K562 (cell line): ENCODE measurements around the gene ASCC1. TPM values are rescaled to one million over a fixed set of nuclear protein-coding genes. Genes with fewer than 3 reads are reported as not detected.

Experiments
- HMGN3 ChIP-seq: IDR thresholded peaks from 2 replicates; pipeline ENCODE4 v1.6.1; 2011; ENCODE audit warnings: borderline replicate concordance, low read depth, mild to moderate bottlenecking, mixed read lengths, low read length; ENCODE audit not compliant: insufficient read length; ENCODE audit errors: extremely low read depth
- PTRF ChIP-seq: fragments of 450-650 bp; IDR thresholded peaks from 2 replicates; pipeline ENCODE4 v1.6.1; 2016; ENCODE audit warnings: mild to moderate bottlenecking, missing genetic modification characterization, missing compliant biosample characterization
- polyA plus RNA-seq, 8 experiments: library from polyadenylated mRNA; depleted of rRNA in 4 of 8; stranded (reverse) in 5 of 8; unstranded in 3 of 8; fragments of >200 nt; fragmentation: Nextera tagmentation in 2 of 8; fragmentation: Illumina TruSeq in 1 of 8; extraction: Ambion mirVana in 2 of 8; extraction: Trizol in 1 of 8; gene quantifications; 2 replicates each; pipeline versions ENCODE4 v1.2.1 to v1.2.3, GENCODE V29; 2011 to 2014; ENCODE audit warnings: inconsistent platforms in 1 of 8, missing spikeins in 1 of 8
- total RNA-seq, 7 experiments: library from RNA; depleted of rRNA in 6 of 7; stranded (reverse); fragments of >200 nt in 6 of 7; fragmentation: Illumina TruSeq in 2 of 7; extraction: Trizol in 2 of 7; gene quantifications; 2 replicates each; pipeline versions ENCODE4 v1.2.1 to v1.2.3, GENCODE V29; 2011 to 2021; ENCODE audit warnings: low replicate concordance in 1 of 7
- TF ChIP-seq, protein P1 (sequence below): fragments of 250-450 bp; sonication (Bioruptor Pico); IDR thresholded peaks from 2 replicates; pipeline ENCODE4 v1.8.0; 2022; ENCODE audit warnings: inconsistent platforms, mild to moderate bottlenecking, moderate library complexity, borderline replicate concordance
- TF ChIP-seq, protein P2 (sequence below), 3 experiments: IDR thresholded peaks in 2 of 3; conservative IDR thresholded peaks in 1 of 3; 2 replicates each; pipeline ENCODE4 v1.5.1; 2011 to 2012; ENCODE audit warnings: low read length in 3 of 3, mild to moderate bottlenecking in 3 of 3, control low read depth in 2 of 3, improper control_type of control experiment in 1 of 3, inconsistent platforms in 1 of 3, low read depth in 1 of 3, mixed read lengths in 1 of 3, moderate library complexity in 1 of 3; ENCODE audit not compliant: insufficient read depth in 2 of 3

The ASCC1 gene
- total and polyA plus RNA-seq, 9 of the 15 experiments (the other 6 are each of a cell fraction or from before 2014, with no cell fraction given), result 31.7 to 73.3 (median 52.8) TPM

DNA sequence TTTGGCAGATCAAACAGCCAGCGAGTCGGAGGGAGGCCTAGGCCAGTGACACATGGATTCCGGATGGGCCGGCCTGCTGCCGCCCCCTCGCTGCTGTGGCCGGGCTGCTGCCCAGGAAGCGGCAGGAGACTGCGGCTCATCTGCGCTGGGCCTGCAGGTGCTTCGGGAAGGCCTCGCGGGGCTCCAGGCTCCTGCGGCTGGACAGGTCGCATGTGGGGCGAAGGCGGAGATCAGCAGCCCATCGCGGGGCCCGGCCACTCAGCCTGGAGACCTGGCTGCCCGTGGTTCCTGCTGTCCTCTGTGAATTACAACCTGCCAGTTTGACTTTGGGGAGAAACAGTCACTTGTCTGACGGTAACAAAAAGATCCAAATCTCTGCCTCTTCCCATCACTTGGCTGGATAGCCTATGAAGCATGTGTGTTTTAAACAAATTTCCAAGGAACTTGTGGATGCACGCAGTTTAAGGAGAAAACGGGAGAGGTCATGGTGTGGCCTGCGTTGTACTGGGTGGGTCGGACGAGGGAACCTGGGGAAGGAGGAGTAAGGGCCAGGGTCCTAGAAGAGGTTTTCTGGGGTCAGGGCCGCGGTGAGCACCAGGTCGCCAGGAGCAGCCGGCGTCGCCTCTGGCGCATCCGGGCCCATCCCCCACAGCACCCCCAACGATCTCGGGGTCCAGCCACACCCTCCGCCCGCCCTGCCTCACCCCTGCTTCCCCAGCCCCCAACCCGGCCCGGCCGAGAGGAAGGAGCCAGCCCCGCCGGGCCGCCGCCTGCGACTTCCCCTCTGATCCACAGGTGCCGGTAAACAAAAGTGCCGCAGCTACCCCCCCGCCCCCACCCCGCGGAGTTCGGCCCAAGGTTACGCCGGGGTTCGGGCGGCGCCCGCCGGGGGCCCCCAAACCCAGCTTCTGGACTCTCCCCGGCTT lies 129.3 kb downstream of the ASCC1 start (continued):
- TF ChIP-seq HMGN3 (peak; percentile 32), PTRF (no peak)
- TF ChIP-seq, protein P1, sequence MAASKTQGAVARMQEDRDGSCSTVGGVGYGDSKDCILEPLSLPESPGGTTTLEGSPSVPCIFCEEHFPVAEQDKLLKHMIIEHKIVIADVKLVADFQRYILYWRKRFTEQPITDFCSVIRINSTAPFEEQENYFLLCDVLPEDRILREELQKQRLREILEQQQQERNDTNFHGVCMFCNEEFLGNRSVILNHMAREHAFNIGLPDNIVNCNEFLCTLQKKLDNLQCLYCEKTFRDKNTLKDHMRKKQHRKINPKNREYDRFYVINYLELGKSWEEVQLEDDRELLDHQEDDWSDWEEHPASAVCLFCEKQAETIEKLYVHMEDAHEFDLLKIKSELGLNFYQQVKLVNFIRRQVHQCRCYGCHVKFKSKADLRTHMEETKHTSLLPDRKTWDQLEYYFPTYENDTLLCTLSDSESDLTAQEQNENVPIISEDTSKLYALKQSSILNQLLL (CRISPR knock-in tag), result no peak
- TF ChIP-seq, protein P2, sequence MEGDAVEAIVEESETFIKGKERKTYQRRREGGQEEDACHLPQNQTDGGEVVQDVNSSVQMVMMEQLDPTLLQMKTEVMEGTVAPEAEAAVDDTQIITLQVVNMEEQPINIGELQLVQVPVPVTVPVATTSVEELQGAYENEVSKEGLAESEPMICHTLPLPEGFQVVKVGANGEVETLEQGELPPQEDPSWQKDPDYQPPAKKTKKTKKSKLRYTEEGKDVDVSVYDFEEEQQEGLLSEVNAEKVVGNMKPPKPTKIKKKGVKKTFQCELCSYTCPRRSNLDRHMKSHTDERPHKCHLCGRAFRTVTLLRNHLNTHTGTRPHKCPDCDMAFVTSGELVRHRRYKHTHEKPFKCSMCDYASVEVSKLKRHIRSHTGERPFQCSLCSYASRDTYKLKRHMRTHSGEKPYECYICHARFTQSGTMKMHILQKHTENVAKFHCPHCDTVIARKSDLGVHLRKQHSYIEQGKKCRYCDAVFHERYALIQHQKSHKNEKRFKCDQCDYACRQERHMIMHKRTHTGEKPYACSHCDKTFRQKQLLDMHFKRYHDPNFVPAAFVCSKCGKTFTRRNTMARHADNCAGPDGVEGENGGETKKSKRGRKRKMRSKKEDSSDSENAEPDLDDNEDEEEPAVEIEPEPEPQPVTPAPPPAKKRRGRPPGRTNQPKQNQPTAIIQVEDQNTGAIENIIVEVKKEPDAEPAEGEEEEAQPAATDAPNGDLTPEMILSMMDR (IDR thresholded peaks at IDR 0.05 in 2 of 3, conservative IDR thresholded peaks at IDR 0.05 in 1 of 3; ENCODE audit: insufficient read depth in 2 of 3, low read depth in 1 of 3, low read length in 3 of 3), result peak in 2 of 3 experiments; percentile 10 to 15; a peak in 1 of 6 replicates
